Activated T-cell treated with anti-CD3 and anti-CD28 coated beads, Interleukin-2, amount 50 U/mL, for 4 hours (primary cell): ENCODE results near the gene RPUSD4. TPM values are rescaled to one million over a fixed set of nuclear protein-coding genes. Genes with fewer than 3 reads are reported as not detected.

Experiments used
- total RNA-seq, 3 donors: library from RNA; stranded (reverse); gene quantifications; one replicate each; pipeline ENCODE4 v1.2.1, GENCODE V29; 2021

The RPUSD4 gene
- total RNA-seq, 3 donors from 2014 or later = 51.0 to 52.0 (median 51.4) TPM

Other genes starting within 250 kb of the RPUSD4 start
- 1 to 10 TPM; 3.3 to 5.1 (median 3.9) TPM for gene CDON, start 148.8 kb downstream of the RPUSD4 start, total RNA-seq
- gene FAM118B, start 132 bp upstream of the RPUSD4 start, total RNA-seq = 10 to 100 TPM; 15.9 to 18.6 (median 17.0) TPM
- 100 to 1,000 TPM; 213 to 222 (median 214) TPM for gene SRPRA, start 57.2 kb upstream of the RPUSD4 start, total RNA-seq
- gene FOXRED1, start 57.5 kb upstream of the RPUSD4 start, total RNA-seq = 10 to 100 TPM; 51.2 to 55.5 (median 51.4) TPM
- 1 to 10 TPM; 4.8 to 6.4 (median 5.4) TPM for gene TIRAP, start 71.4 kb upstream of the RPUSD4 start, total RNA-seq
- 10 to 100 TPM; 31.4 to 37.6 (median 37.5) TPM for gene DCPS, start 92.4 kb upstream of the RPUSD4 start, total RNA-seq
- gene ST3GAL4, start 144.0 kb upstream of the RPUSD4 start, total RNA-seq = 1 to 10 TPM; 7.7 to 8.2 (median 7.9) TPM